Stimulated activated naive CD4-positive, alpha-beta T cell (primary cell): ENCODE measurements around the gene CERS4.
"Not testable (repeated sequence)": the region's sequence is repeated elsewhere in the genome, so short reads cannot be mapped to it uniquely, and the experiment has no call there.

Source experiments
- DNase-seq, 6 experiments: peaks; one replicate each; lab custom pipeline; 2025; lab: John Stamatoyannopoulos, UW

The CERS4 gene

DNA sequence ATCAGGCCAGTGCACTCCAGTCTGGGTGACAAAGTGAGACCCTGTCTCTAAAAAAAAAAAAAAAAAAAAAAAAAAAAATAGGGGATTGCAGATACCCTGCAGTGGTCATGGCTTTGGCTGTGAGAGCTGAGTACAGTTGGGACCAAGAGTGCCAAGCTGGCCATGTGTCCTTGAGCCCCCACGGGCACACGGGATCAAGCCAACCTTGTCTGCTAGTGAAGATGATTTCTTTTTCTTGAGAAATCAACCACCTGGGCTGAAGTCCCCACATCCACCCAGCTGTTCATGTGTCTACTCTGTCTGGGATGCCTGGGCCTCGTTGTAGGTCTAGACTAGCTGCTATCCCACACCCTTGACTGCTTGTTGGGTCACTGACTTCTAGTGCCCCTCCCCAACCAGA is 34.0 kb downstream of the CERS4 start:
- no peak for DNase-seq

- DNase-seq, result no peak
Observed at GRCh38 chr19:8244442-8244841, 35.3 kb downstream of the CERS4 start.

GRCh38 chr19:8245869-8246835 is 37.0 kb downstream of the CERS4 start:
- DNase-seq, result no peak

DNA sequence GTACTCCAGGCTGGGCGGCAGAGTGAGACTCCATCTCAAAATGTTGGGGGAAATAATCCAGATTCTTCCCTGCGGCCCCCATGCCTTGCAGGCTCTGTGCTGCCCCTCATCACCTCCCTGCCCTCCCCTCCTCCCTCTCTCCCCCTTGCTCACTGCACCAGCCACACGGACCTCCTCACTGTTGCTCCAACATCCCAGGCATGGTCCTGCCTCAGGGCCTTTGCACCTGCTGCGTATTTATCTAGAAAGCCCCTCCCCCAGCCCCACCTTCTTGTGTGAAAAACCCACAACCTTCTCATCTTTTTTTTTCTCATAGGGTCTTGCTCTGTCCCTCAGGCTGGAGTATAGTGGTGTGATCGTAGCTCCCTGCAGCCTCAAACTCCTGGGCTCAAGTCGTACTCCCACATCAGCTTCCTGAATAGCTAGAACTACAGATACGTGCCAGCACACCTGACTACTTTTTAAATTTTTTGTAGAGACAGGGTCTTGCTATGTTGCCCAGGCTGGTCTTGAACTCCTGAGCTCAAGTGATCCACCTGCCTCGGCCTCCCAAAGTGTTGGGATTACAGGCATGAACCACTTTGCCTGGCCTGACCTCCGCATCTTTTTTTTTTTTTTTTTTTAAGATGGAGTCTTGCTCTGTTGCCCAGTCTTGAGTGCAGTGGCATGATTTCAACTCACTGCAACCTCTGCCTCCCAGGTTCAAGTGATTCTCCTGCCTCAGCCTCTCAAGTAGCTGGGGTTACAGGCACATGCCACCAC is 38.1 kb downstream of the CERS4 start:
- not testable (repeated sequence) for DNase-seq

- DNase-seq, result no peak
Observed at GRCh38 chr19:8248348-8249328, 39.5 kb downstream of the CERS4 start.

DNA sequence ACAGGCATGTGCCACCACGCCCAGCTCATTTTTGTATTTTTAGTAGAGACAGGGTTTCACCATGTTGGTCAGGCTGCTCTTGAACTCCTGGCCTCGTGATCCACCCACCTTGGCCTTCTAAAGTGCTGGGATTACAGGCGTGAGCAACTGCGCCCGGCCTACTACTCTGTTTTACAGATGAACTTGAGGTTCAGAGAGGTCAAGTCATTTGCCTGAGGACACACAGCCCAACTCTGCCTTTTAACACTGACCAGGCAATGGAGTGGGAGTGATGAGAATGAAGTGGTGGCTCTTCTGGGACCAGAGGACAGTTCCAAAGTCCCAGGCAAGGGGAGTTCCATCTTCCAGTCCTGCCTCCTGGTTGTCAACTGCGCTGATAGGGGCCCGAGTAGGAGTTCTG is 41.4 kb downstream of the CERS4 start:
- no peak for DNase-seq

DNA sequence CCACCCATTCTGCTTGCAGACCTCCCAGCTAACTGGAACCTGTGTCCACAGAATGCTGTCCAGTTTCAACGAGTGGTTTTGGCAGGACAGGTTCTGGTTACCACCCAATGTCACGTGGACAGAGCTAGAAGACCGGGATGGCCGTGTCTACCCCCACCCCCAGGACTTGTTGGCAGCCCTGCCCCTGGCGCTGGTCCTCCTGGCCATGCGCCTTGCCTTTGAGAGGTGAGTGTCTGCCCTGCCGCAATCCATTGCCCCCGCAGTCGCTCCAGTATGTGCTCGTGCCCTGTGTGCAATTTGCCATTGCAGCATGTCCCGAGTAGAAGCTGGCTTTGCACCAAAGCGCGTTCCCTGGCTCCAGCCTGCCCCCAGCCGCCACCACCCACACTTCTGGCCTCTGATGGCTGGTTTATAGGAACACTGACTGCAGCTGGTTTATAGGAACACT is 41.9 kb downstream of the CERS4 start:
- DNase-seq, result no peak

- DNase-seq, result peak; percentile 48 to 87 (median 78)
Observed at GRCh38 chr19:8252922-8253589, 43.9 kb downstream of the CERS4 start.

DNA sequence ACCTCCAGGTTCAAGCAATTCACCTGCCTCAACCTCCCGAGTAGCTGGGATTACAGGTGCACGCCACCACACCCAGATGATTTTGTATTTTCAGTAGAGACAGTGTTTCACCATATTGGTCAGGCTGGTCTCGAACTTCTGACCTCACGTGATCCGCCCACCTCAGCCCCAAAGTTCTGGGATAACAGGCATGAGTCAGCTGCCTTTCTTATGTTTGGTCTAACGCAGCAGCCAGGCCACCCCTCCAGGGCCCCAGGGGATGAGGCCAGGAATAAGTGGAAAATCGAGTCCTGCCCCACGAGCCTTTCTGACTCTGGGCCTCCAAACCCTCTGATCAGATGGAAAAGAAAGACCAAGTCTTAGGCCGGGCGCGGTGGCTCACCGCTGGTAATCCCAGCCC is 44.5 kb downstream of the CERS4 start:
- no peak for DNase-seq

GRCh38 chr19:8254286-8255001 is 45.3 kb downstream of the CERS4 start:
- no peak for DNase-seq

DNA sequence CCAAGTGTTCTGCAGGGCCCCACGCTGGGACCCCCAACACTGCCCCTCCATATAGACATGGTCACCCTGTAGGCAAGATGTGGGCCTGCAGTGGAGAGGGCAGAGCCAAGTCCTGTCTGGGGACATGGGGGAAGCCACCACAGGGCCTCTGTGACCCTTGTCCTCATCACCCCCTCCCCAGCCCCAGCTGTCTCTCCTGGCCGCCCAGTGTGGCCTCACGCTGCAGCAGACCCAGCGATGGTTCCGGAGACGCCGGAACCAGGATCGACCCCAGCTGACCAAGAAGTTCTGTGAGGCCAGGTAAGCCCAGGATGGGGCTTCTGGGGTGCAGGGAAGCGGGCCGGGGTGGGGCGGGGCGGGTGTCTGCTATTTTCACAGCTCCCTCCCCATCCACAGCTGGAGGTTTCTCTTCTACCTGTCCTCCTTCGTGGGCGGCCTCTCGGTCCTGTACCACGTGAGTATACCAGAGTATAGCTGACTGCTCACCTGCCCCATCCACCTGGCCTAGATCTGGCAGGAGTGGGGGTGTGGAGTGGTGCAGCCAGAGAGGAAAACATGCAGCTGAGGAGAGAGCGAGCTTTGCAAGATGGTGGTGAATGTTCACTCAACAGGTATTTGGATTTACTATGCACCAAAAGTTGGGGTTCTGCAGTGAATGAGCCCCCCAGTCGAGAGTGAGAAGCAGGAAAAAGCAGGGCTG is 46.4 kb downstream of the CERS4 start:
- no peak for DNase-seq

- DNase-seq, result no peak
Observed at GRCh38 chr19:8256276-8257051, 47.3 kb downstream of the CERS4 start.

- DNase-seq, result no peak
Observed at GRCh38 chr19:8257052-8257443, 47.9 kb downstream of the CERS4 start.

GRCh38 chr19:8259142-8259921 is 50.2 kb downstream of the CERS4 start:
- DNase-seq, result no peak

GRCh38 chr19:8259922-8260247 is 50.7 kb downstream of the CERS4 start:
- DNase-seq, result no peak

DNA sequence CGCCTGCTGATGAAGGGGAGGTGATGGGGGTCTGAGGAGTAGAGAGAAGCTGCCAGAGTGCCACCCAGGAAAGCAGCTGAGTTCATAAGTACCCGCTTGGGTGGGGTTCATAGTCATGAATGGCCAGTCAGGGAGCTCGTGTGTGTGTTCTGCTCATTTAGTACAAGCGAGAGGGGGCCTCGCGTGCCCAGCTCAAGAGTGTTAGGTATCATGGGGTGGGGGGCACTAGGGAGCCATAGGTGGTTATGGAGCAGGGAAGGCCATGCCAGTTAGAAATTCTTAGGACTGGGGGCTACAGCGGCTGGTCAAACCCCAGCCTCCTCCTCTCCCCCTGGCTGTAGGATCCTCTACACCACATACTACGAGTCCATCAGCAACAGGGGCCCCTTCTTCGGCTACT is 52.2 kb downstream of the CERS4 start:
- DNase-seq, result no peak

DNA sequence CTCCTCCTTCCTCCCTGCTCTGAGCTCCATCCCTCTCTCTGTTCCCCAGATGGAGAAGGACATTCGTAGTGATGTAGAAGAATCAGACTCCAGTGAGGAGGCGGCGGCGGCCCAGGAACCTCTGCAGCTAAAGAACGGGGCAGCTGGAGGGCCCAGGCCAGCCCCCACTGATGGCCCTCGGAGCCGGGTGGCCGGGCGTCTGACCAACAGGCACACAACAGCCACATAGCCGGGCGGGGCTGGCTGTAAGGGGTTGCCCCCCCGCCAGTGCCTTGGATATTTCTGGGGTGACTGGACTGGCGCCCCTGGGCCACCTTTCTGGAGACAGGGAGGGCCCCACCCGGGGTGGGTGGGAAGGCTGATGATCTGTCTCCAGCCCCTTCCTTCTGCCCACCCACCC is 52.7 kb downstream of the CERS4 start:
- no peak for DNase-seq

DNA sequence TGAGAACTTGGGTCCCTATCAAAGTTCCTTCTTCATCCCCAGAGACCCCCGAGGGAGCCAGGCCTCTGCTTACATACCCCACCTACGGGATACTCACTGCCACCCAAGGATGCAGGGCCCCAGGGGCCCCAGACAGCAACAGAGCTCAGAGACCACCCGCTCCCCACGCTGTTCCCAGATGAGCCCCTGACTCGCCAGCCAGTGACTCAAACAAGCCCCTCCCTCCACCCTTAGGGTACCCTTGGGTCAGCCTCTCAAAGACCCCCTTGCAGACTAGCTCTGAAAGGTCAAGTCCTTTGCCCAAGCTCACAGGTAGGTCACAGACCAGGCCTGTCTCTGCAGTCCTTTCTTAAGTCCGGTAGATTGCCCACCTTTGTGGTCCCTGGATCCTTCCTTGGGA is 53.3 kb downstream of the CERS4 start:
- DNase-seq, result no peak
